ENCODE measurements around the gene CCNO. TPM values are rescaled to one million over a fixed set of nuclear protein-coding genes. Genes with fewer than 3 reads are reported as not detected.

Gene CCNO
- polyA plus RNA-seq, 1 experiment: not detected

DNA sequence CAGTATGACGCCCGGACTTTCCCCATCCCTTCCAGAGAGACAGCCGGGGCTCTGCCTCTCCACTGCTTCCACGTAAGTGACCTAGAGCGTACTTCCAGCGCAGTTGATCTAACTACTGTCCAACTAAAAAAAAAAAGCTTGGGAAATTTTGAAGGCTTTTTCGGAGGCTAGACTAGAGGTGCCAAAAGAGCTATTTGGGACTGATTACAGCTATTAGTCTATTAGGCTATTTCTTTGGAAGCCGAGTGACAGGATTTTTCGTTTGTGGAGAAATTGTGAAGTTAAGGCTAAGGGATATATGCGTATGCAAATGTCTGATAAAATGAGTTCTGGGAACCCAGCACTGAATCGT lies 1.5 kb downstream of the CCNO start:
- CTCF ChIA-PET: no interaction called here
- H3K27ac ChIP-seq (ENCODE audit: low read depth, low read length): no peak overlapping the region
- DNase-seq (ENCODE audit: low read depth, low spot score): no peak
- TF ChIP-seq, protein P1, sequence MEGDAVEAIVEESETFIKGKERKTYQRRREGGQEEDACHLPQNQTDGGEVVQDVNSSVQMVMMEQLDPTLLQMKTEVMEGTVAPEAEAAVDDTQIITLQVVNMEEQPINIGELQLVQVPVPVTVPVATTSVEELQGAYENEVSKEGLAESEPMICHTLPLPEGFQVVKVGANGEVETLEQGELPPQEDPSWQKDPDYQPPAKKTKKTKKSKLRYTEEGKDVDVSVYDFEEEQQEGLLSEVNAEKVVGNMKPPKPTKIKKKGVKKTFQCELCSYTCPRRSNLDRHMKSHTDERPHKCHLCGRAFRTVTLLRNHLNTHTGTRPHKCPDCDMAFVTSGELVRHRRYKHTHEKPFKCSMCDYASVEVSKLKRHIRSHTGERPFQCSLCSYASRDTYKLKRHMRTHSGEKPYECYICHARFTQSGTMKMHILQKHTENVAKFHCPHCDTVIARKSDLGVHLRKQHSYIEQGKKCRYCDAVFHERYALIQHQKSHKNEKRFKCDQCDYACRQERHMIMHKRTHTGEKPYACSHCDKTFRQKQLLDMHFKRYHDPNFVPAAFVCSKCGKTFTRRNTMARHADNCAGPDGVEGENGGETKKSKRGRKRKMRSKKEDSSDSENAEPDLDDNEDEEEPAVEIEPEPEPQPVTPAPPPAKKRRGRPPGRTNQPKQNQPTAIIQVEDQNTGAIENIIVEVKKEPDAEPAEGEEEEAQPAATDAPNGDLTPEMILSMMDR (IDR thresholded peaks at IDR 0.05; ENCODE audit: low read depth, low read length): no peak
- H3K9me3 ChIP-seq (ENCODE audit: control insufficient read depth, insufficient read depth, low read length): no peaks in the 10 kb centered on the region; the same call in 1 of the 2 replicates
- H3K4me3 ChIP-seq (ENCODE audit: low read depth, low read length): no peak overlapping the region
- POLR2A ChIA-PET: no interaction called here
- H3K27me3 ChIP-seq (ENCODE audit: control insufficient read depth, insufficient read depth, low read length): peaks cover 83% of the 10 kb centered on the region

DNA sequence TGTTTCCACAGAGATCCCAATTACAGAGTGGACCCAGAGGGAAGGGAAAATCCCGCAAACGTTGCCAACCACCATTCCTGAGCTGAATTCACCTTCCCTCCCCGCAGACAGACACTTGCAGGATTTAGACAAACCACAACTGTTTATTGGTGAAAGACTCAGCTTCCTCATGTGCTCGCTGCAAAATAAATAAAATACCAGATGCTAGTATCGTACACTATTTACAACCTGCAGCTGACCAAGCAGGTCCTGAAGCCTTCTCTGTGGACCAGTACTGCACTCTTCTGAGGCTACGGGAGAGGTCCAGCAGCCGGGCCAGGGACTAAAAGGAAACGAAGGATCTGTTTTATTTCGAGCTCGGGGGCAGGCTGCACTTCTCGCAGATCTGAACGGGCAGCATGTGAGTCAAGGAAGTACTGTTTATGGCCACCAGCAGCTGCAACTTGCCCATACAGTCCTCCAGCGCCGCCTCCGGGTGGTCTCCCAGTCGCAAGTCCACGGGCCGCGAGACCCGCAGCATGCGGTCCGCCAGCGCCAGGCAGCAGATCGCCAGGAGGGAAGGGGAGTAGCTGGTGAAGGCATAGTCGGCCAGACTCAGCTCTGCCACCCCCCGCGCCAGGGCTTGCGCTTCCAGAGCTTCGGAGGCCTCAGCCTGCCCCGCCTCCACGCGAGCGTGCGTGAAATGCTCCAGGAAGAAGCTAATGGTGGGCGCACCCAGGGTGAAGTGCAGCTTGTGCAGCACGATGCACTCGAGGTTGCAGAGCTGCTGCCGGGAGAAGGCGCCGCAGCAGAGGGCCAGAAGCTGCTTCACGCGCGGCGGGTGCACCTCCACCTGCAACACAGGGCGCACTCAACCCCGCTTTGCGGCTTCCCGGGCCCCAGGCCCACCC lies 2.1 kb downstream of the CCNO start:
- Histone ChIP-seq H3K9me3 (ENCODE audit: control insufficient read depth, insufficient read depth, low read length) (no peaks in the 10 kb centered on the region; the same call in 1 of the 2 replicates), H3K27me3 (ENCODE audit: control insufficient read depth, insufficient read depth, low read length) (peaks cover 86% of the 10 kb centered on the region), H3K4me3 (ENCODE audit: low read depth, low read length) (0 out of 2 replicates have a peak overlapping the region, but pooled peaks have one; percentile 1), H3K27ac (ENCODE audit: low read depth, low read length) (no peak overlapping the region)
- DNase-seq (ENCODE audit: low read depth, low spot score): no peak
- CTCF ChIA-PET: no interaction called here
- POLR2A ChIA-PET: no interaction called here
- TF ChIP-seq, protein P1 (IDR thresholded peaks at IDR 0.05; ENCODE audit: low read depth, low read length): no peak

DNA sequence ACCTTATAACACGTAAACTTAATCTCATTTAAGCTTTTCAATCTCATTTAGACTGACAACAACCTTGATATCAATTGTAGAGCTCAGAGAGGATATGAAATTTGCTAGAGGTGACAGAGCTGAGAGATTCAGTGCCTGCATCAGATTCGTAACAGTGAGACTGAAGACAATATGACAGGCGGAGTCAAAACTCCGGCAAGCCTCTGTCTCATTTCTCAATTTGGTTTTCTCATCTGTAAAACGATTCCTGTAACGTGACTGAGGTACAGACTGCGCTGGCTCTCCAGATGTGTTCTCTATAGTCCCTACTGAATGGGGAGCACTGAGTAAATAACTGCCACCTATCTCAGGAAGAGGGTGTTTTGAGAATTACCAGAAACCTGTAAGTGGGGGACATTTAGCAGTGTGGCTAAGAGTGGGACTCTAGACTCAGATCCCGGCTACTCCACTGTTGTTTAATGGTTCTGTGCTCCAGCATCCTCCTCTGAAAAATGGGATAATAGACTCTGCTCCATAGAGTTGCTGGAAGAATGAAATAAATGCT lies 3.2 kb downstream of the CCNO start:
- TF ChIP-seq, protein P1 (IDR thresholded peaks at IDR 0.05; ENCODE audit: low read depth, low read length): no peak
- Histone ChIP-seq H3K4me3 (ENCODE audit: low read depth, low read length) (no peak overlapping the region), H3K27me3 (ENCODE audit: control insufficient read depth, insufficient read depth, low read length) (peaks cover 96% of the 10 kb centered on the region), H3K27ac (ENCODE audit: low read depth, low read length) (no peak overlapping the region), H3K9me3 (ENCODE audit: control insufficient read depth, insufficient read depth, low read length) (no peaks in the 10 kb centered on the region; the same call in 1 of the 2 replicates)
- no peak for DNase-seq (ENCODE audit: low read depth, low spot score)
- POLR2A ChIA-PET: no interaction called here
- CTCF ChIA-PET: no interaction called here

DNA sequence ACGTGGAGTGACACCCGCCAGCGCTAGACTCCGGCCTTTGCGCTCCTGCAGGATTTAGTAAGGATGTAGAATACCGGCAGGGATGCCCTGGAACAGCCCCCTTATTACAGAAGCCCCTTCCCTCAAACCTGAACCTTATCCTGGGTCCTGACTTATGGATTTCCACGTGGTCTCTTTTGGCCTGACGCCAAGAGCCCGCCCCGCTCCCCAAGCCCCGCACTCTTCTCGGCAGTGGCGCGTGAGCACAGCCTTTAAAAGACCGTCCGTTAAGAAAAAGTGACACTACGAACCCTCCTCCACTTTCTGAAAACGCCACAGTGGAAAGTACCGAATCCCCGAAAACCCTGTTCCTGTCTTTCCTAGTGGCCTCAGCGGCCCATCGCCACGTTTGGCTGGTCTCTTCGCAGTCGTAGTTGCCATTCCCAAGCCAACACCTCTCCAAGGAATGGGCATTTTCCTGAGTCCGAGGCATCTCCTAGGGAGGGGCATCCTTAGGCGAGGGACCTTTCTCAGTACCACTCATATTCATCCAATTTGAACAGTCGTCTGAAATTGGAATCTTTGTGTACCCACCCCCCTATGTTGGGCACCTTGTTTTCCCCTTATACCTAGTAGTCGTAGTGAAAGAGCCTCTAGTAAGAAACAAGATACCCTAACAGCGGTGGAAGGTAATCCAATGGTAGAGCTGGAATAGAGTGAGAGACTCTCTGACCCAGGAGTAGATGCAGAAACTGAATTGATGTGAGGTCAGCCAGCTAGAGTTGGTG lies 5.6 kb downstream of the CCNO start:
- peaks cover 97% of the 10 kb centered on the region for H3K27me3 ChIP-seq (ENCODE audit: control insufficient read depth, insufficient read depth, low read length)
- ChIA-PET CTCF (no interaction called here), POLR2A (no interaction called here)
- no peak for DNase-seq (ENCODE audit: low read depth, low spot score)
- H3K27ac ChIP-seq (ENCODE audit: low read depth, low read length): no peak overlapping the region
- TF ChIP-seq, protein P1 (IDR thresholded peaks at IDR 0.05; ENCODE audit: low read depth, low read length): no peak
- peaks cover 3% of the 10 kb centered on the region; the same call in 1 of the 2 replicates for H3K9me3 ChIP-seq (ENCODE audit: control insufficient read depth, insufficient read depth, low read length)
- H3K4me3 ChIP-seq (ENCODE audit: low read depth, low read length): 0 out of 2 replicates have a peak overlapping the region, but pooled peaks have one; percentile 29
